ENCODE results near the gene TMC7.

TMC7 gene

DNA sequence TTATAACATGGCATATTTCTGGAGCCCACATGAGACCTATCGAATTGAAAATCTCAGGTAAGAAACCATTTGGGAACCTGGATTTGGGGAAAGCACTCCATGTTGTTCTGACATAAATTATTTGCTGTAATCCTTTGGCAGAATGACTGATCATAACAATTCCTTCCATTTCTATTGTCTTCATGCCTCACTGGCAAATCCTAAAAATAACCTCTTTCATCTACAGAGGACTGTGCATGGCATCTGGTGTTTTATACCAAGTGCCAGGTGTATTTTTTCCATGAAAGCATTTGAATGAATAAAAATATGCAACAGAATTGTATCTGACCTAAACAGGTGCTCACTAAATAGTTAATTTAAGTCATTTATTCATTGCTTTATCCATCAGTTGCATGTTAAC is 50.0 kb downstream of the TMC7 start:
- H3K4me3 ChIP-seq (replicated peaks in 1 of 2; ENCODE audit: low read depth in 2 of 2, low read length in 2 of 2), result no peak overlapping the region
- DNase-seq (ENCODE audit: low read depth in 2 of 2), result no peak
- TF ChIP-seq, protein P1, sequence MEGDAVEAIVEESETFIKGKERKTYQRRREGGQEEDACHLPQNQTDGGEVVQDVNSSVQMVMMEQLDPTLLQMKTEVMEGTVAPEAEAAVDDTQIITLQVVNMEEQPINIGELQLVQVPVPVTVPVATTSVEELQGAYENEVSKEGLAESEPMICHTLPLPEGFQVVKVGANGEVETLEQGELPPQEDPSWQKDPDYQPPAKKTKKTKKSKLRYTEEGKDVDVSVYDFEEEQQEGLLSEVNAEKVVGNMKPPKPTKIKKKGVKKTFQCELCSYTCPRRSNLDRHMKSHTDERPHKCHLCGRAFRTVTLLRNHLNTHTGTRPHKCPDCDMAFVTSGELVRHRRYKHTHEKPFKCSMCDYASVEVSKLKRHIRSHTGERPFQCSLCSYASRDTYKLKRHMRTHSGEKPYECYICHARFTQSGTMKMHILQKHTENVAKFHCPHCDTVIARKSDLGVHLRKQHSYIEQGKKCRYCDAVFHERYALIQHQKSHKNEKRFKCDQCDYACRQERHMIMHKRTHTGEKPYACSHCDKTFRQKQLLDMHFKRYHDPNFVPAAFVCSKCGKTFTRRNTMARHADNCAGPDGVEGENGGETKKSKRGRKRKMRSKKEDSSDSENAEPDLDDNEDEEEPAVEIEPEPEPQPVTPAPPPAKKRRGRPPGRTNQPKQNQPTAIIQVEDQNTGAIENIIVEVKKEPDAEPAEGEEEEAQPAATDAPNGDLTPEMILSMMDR (IDR thresholded peaks at IDR 0.05; ENCODE audit: low read depth, low read length), result no peak

DNA sequence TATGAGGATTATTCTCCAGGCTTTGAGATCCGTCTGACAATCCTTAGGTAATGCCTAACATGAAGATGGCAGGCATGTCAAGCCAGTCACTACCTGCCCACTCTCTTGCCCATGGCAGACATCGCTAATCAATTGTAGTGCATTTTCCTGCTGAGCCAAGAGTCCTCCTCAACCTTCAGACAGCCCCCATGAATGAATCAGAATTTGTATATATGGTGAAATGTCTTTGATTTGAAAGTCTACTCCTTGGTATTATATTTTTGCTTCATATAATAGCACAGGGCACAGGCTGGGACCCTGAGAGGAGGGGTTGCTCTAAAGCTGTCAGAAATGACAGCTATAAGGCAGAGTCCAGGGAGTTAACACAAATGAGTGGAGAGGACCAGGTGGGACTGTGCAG is 56.7 kb downstream of the TMC7 start:
- TF ChIP-seq, protein P1 (IDR thresholded peaks at IDR 0.05; ENCODE audit: low read depth, low read length), result no peak
- H3K4me3 ChIP-seq (replicated peaks in 1 of 2; ENCODE audit: low read depth in 2 of 2, low read length in 2 of 2), result no peak overlapping the region
- DNase-seq (ENCODE audit: low read depth in 2 of 2), result no peak

DNA sequence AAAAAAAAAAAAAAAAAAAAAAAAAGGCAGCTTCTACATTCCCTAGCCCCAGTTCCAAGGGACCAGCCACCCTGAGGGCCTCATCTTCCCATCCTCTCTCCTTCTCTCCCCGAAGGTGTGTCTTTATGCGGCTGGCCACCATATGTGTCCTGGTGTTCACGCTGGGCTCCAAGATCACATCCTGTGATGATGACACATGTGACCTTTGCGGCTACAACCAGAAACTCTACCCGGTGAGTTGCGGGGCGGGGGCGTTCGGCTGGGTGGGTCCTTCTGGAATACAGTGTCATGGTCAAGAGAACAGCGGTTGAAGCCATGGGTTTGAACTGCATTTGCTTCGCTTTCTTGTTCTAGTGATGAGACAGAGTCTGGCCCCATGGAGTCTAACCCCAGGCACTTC is 61.0 kb downstream of the TMC7 start:
- TF ChIP-seq, protein P1 (IDR thresholded peaks at IDR 0.05; ENCODE audit: low read depth, low read length), result no peak
- H3K4me3 ChIP-seq (replicated peaks in 1 of 2; ENCODE audit: low read depth in 2 of 2, low read length in 2 of 2), result no peak overlapping the region
- no peak for DNase-seq (ENCODE audit: low read depth in 2 of 2)

DNA sequence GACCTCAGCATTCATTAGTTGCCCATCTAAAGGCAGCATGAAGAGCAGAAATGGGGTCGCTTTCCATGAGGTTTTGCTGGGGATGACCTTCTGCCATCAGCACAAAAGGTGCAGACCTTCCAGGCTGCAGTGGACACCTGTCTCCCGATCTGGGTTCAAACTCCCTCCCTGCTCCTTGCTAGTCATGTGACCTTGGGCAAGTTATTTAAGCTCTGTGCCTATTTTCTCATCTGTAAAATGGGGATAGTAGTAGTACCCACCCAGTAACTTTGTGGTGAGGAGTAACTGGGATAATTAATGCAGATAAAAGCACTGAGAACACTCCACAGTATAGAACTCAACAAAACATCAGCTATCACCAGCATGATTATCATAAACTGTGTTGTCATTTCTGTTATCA is 62.3 kb downstream of the TMC7 start:
- TF ChIP-seq, protein P1 (IDR thresholded peaks at IDR 0.05; ENCODE audit: low read depth, low read length), result no peak
- no peak for DNase-seq (ENCODE audit: low read depth in 2 of 2)
- no peak overlapping the region for H3K4me3 ChIP-seq (replicated peaks in 1 of 2; ENCODE audit: low read depth in 2 of 2, low read length in 2 of 2)

DNA sequence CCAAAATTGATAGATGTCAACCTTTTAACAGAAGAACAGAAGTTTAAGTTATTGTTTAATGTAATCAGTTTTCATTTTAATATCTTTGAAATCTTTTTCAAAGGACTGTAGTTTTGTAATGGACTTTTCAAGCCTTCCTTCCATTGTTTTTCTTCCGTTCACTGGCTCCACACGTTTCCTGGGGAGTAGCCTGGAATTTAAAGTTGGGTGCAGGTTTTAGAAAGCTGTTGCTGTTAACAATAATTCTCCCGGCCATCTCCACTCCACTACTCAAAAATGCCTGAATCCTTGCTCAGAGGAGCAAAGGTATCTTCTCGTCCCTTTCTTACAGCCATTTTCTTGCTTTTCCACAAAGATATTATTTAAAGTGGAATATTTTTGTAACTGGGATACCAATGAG is 79.0 kb downstream of the TMC7 start:
- DNase-seq (ENCODE audit: low read depth in 2 of 2), result no peak
- no peak overlapping the region for H3K4me3 ChIP-seq (replicated peaks in 1 of 2; ENCODE audit: low read depth in 2 of 2, low read length in 2 of 2)
- TF ChIP-seq, protein P1 (IDR thresholded peaks at IDR 0.05; ENCODE audit: low read depth, low read length), result no peak

DNA sequence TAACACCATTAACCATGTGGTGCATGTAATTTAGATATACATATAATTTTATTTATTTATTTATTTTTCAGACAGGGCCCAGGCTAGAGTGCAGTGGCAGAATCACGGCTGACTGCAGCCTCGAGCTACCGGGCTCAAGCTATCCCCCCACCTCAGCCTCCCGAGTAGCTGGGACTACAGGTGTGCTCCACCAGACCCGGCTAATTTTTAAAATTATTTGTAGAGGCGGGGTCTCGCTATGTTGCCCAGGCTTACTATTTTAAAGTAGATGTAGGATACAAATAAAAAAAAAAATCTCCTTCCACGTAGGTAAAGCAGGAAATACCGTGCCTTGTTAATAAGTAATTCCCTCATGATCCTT is 83.2 kb downstream of the TMC7 start:
- no peak overlapping the region for H3K4me3 ChIP-seq (replicated peaks in 1 of 2; ENCODE audit: low read depth in 2 of 2, low read length in 2 of 2)
- DNase-seq (ENCODE audit: low read depth in 2 of 2), result no peak
- TF ChIP-seq, protein P1 (IDR thresholded peaks at IDR 0.05; ENCODE audit: low read depth, low read length), result no peak
